ENCODE measurements around the gene CTDNEP1.

DNA sequence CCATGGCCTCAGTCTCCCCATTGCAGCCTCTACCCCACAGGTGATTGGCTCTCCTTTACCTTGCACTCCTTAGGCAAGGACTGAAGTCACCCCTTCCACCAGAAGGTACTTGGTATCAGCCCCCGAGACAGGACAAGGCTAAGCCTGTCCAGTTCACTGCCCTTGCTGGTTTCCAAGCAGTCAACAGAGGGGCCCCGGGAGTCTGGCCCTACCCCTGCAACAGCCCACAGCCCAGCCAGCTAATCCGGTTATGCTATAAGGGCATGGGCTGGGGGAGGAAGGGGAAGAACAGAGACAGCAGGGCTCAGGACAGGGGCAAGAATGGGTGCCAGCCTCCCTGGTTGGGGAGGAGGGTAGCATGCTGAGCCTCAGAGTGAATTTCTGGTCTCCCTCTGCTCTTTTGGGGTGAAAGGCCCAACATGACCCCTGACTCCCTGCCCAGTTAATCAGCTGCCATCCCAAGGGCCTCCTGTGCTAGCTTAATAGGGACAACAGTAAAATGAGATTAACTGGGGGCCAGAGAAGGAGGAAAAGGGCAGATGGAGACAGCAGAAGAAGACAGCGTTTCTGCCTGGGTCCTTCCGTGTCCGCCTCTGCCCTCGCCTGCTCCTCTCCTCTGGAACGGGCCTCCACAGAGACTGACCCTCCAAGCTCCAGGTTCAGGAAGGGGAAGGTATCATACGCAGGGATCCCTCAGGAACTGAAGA lies 42.6 kb downstream of the CTDNEP1 start:
- TF ChIP-seq, protein P1, sequence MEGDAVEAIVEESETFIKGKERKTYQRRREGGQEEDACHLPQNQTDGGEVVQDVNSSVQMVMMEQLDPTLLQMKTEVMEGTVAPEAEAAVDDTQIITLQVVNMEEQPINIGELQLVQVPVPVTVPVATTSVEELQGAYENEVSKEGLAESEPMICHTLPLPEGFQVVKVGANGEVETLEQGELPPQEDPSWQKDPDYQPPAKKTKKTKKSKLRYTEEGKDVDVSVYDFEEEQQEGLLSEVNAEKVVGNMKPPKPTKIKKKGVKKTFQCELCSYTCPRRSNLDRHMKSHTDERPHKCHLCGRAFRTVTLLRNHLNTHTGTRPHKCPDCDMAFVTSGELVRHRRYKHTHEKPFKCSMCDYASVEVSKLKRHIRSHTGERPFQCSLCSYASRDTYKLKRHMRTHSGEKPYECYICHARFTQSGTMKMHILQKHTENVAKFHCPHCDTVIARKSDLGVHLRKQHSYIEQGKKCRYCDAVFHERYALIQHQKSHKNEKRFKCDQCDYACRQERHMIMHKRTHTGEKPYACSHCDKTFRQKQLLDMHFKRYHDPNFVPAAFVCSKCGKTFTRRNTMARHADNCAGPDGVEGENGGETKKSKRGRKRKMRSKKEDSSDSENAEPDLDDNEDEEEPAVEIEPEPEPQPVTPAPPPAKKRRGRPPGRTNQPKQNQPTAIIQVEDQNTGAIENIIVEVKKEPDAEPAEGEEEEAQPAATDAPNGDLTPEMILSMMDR (conservative IDR thresholded peaks at IDR 0.05), result no peak
- no peak for TF ChIP-seq ZFX (IDR thresholded peaks at IDR 0.05)
